CD4-positive, alpha-beta T cell treated with Interleukin-6 at 100 ng/mL for 8 hours (primary cell): ENCODE measurements around the gene BTF3.

ENCODE experiments used
- DNase-seq: peaks from one replicate; pipeline ENCODE4 v3.0.0-alpha.2; 2020; ENCODE audit warnings: mixed read lengths, low spot score

BTF3 gene

DNA sequence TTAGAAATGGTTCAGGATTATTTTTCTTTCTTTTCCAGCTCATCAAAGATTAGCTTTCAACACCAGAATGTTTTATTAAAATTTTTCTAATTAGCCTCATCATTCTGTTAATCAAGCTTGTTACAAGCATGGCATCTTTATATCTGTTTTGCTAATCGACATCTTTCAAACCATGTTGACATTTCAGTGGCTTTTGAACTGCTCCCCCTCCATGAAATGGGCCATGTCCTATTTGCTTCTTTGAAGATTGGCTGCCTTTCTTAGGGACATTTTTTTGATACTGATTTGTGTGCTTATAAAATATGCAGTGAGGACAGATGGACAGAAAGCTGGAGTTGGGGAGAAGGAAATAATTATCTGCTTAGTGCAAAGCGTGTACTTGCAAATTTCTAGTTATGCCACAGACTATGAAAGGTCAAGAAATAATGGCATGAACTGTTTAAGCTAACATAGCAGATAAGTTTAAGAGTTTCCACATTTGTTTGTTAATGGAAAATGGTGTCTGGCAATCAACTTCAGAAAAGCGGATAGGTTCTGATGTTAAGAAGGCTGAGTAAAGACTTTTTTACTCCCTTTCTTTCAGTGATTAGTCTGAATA, 27.5 kb downstream of the BTF3 start:
- no peak for DNase-seq

DNA sequence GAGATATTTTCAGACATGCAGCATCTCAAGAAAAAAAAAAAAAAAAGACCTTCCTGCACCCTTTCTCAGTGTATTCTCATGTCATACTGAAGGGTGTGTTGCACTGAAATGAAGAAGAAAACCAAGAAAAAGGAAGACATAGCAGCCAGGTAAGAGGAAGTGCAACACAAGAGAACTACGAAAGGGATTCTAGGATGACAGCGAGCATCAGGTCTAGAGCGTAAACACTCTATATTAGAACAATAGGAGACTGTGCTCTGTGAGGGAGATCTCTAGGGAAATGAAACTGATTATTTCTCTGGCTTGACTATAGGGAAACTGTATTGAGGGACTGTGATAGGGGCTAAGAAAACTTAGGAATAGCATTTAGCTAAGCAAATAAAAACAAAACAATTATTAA, 30.0 kb downstream of the BTF3 start:
- no peak for DNase-seq

DNA sequence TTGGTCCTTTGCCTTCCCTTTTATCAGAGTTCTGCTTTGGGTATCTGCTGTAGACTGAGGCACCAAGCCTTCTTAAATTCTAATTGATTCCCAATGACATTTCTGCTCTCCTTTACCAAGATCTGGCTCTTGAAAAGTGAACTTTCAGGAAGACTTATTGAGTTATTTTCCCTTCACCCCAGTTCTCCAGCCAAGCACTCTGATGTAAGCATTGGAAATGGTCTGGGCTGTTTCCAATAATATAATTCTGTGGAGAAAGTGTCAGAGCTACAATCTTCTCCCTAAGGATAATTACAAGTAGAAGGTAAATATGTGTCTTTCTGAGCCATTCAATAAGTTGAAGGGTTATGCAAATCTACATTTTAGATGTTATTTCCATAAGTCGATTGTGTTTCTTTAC, 30.8 kb downstream of the BTF3 start:
- no peak for DNase-seq

DNA sequence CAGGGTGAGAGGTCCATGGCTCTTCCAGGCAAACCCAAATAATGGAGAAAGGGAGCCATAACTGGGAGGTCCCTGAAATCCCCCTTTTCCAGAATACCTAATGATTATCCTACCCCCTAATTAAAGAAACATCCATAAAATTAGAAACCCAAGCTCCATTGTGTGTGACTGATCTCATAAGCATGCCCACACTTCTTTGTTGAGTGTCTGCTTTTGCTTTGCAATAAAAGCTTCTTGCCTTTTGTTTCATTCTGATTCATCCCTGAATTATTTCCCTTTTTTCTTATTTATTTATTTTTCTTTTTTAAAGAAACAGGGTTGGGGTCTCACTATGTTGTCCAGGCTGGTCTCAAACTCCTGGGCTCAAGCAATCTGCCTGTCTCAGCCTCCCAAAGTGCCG, 33.1 kb downstream of the BTF3 start:
- DNase-seq, result no peak

DNA sequence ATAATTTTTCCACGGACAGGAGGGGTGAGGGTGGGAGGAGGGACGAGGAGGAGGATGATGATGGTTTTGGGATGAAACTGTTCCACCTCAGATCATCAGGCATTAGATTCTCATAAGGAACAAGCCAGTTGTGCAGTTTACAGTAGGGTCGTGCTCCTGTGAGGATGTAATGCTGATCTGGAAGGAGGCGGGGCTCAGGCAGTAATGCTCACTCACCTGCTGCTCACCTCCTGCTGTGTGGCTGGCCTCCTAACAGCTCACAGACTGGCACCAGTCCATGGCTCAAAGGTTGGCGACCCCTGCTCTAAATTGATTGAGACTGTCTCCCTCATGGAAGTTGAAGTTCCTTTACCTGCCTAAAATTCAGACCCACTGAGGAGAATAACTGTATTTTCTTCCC, 34.0 kb downstream of the BTF3 start:
- DNase-seq, result no peak

DNA sequence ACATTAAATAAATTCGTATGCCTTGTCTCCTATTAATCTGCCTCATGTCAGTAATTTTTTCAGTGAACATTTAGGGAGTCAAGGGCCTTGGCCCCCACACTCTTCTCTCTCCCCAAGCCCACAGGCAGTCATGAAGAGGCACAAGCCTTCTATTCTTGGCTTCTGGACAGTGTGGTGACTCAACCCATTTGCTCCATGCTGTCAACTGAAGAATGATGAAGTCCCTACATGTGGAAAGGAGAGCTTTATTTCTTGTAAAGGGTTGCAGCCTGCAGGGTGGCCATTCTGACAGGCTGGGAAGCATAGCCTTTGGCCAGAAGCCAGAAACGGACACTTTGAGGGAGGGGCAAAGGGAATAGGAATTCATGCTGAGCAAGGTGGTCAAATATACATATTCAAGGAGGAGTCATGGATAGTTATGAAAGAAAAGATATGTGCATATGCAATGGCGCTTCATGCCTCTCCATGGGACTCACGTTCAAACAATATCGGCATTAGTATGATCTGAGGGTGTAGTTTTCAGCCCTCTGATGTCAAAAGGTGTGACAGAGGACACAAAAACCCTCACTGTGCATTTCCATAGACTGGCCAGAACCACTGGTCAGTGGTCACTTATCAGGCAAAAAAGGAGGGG, 35.9 kb downstream of the BTF3 start:
- DNase-seq, result no peak

DNA sequence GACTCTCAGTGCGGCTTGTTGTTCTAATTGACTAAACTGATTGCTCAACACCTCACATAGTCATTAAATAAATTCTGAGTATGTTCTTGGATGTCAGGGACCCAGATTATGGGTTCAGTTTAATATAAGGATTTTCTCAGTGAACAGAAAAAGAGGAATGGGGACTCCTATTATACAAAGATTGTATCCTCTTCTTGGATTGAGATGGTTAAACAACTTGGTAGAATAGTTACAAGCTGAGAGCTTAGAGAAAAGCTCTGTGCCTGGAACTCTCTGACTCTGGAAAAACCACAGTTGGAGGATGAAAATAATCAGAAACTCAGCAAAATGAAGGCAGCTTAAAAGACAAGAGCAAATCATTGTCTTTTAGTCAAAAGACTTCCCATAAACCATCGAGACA, 36.7 kb downstream of the BTF3 start:
- DNase-seq, result no peak

DNA sequence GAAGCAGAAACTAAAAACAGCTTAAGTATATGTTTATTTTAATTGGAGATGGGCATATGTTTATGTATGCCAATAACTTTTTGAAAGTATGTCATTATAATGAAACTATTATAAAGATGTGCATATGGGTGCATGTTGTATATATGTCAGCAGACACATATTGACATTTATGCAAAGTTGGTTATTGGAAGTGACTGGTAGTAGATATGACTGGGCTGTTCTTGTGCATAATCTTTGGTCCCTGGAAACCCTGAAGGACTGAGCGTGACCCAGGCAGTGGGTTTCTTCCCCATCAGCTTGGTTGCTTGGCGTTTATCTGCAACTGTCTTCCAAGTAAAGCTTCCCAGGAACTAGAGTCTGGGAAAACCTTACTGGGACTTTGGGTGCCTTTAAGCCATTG, 41.5 kb downstream of the BTF3 start:
- DNase-seq, result no peak

DNA sequence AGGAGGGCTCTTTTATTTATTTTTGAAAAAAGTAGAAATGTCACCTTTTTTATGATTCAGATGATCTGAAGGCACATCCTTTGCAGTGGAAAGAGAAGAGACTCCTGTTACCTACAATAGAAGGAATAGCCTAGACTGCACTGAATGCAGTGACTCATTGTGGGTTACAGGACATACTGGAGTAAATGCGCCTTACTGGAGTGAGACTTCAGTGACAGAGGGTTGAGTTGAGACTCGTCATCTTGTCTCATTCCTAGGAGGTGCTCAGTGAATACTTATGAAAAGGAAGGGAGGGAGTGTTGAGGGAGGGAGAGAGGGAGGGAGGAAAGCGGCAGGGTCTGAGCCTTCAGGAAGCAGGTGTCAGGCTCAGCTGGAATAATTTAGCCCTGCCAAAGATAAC, 42.0 kb downstream of the BTF3 start:
- no peak for DNase-seq

DNA sequence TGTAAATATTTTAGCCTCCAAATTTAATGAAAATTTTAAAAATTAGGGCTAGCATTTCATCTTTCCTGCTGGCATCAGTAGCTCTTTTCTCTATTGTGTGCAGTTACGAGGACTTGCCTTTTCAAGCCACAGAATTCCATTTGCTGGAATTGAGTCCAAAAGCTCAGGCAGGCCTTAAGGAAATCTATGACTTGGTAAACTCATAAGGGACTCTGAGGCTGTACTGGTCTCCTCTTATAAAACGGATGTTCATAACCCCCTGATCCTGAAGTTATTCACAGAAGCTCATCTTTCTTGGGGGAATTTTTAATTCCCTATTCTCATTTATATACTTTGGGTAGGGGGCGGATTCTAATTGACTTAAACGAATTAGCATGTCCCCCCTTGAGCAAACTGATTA, 43.8 kb downstream of the BTF3 start:
- no peak for DNase-seq

DNA sequence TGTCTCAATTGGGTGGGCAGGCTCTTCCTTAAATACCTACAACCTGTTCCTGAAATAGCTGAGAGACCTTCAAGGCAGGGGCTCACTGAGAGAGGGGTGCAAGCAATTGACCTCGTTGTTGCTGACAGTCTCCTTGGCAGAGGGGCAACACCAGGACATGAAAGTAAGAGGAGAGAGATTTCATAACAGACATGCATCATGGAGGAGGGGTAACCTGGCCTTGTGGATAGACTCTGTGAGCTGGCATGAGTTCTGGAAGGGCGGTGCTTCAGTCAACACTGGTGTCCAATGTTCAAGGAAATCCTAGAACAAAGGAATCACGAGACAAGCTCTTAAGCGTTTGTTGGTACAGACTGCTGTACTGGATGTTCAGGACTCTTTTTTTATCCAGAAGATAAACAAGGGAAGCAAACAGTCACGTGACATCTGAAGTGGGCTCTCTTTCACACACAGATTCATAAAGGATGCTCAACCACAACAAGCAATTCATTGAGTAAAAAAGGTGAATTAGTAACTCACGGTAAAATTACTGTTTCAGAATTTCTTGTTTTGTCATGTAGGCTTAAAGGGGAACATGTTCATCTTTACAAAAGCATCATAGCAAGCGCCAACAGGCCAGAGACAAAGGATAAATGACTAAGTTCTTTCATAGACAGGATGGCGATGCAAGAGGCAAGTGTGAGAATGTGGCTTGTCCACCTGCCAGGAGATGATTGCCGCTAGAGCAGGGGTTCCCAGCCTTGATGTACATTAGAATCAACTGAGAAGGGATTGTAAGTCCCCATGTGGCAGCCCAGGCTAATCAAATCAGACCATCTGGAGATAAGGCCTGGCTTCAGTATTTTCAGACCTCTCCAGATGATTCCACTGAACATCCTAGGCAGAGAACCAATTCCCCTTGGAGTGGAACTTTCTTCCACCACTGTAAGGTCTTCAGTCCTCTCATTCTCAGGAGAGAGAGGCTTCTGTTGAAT, 46.5 kb downstream of the BTF3 start:
- DNase-seq, result no peak

DNA sequence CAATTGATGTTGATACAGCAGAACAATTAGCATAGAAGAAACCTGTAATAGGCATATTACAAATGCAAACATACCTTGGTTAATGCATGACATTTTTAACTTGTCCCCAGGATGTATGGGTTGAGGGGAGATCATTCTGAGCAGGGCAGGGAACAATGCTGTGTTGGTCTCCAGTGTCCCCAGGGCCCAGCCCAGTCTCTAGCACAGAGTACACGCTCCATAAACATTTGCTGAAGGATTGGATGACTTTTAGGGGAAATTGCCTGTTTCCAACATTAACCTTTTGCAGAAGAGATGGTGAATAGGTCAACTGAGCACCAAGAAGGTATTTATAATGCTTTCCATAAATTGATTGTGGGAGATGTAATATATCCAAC, 47.1 kb downstream of the BTF3 start:
- DNase-seq, result no peak

DNA sequence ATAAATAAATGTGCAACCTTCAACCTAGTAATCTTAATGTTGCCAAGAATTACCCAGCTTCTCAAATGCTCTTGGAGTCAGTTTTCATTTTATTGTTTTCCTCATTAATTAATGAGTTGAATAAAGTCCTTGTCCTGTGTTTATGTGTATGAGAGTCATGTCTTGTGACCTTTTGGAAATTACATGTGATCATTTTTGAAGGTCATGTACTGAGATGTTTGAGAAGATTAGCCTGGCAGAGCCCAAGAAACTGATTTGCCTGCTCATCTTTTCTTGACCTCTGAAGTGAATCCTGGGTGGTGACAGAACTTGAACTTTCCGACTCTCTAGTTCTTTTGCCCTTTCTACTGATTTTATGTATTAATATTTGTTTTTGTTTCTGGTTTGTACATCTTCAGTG, 51.8 kb downstream of the BTF3 start:
- no peak for DNase-seq

DNA sequence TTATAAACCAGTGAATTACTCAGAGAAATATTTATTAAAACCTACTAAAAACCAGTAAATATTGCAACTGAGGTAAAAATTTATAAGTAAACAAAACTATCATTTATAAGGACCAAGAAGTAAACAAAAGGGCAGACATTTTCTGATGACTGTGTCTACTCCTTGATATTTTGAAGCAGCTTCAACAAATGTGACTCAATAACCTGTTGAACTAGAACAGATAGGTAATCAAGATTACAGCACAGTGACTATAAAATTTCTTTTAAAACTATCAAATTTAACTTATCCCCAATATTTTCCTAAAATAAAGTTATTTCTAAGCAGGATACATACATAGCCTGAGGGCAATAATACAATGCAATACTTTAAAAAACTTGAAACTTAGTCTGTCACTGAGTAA, 54.4 kb downstream of the BTF3 start:
- no peak for DNase-seq
